Lower lobe of right lung (tissue), 2 donors: ENCODE results near the gene GNG2. TPM values are rescaled to one million over a fixed set of nuclear protein-coding genes. Genes with fewer than 3 reads are reported as not detected.

ENCODE experiments used
- ATAC-seq, 2 donors: fragments of 200-7000 bp; cut with Tn5 transposase; one replicate each; pipeline ENCODE4 v1.9.1; 2020 to 2022; ENCODE audit warnings: mild to moderate bottlenecking in 2 of 2, moderate library complexity in 2 of 2
- DNase-seq: peaks from one replicate; pipeline ENCODE4 v3.0.0-alpha.2; 2020
- H3K27ac ChIP-seq: fragments of 200-600 bp; one replicate; pipeline ENCODE4 v1.8.0; 2022
- H3K27me3 ChIP-seq: fragments of 200-600 bp; one replicate; pipeline ENCODE4 v1.8.0; 2022; ENCODE audit warnings: low read depth
- H3K36me3 ChIP-seq: fragments of 200-600 bp; one replicate; pipeline ENCODE4 v1.8.0; 2022; ENCODE audit warnings: mild to moderate bottlenecking
- H3K4me1 ChIP-seq: fragments of 200-600 bp; one replicate; pipeline ENCODE4 v1.8.0; 2022
- H3K4me3 ChIP-seq: fragments of 200-600 bp; one replicate; pipeline ENCODE4 v1.8.0; 2022; ENCODE audit warnings: mild to moderate bottlenecking
- H3K9me3 ChIP-seq: fragments of 200-600 bp; one replicate; pipeline ENCODE4 v1.8.0; 2022
- CTCF ChIP-seq: fragments of 200-600 bp; IDR thresholded peaks from one replicate; pipeline ENCODE4 v1.8.0; 2022; ENCODE audit warnings: antibody characterized with exemption, mild to moderate bottlenecking
- intact Hi-C: fragments of 100-400 bp; cut with DNase I; formaldehyde crosslinking; loops from one replicate; pipeline ENCODE4 v1.11.0; 2022
- long read RNA-seq: library from polyadenylated mRNA; unstranded; transcript quantifications from one replicate; pipeline ENCODE4 v2.0.0, GENCODE V29; 2021
- total RNA-seq: library from RNA; stranded (reverse); fragmentation: NEBNext Ultra II Directional; extraction: Animal tissue kit (Norgen Biotek cat#: 25700); gene quantifications from one replicate; pipeline ENCODE4 v1.2.1, GENCODE V29; 2021
- donor health status: DM: no; HTN: yes; CAD: no; lungs with severe emphysema.

Gene GNG2
- 23.8 TPM for total RNA-seq
- long read RNA-seq, transcript GNG2-213 (4 exons, 2,125 nt), result major isoform, 11 of 19 reads
- long read RNA-seq, partial matches to known transcripts, result 6 of 19 reads
- long read RNA-seq, other reads (novel, unspliced or antisense), result 2 of 19 reads

- Histone ChIP-seq H3K27me3 (no peaks in the 10 kb centered on the region), H3K4me1 (peaks cover 11% of the 10 kb centered on the region), H3K4me3 (peak within 1 kb of the TSS; percentile 56), H3K9me3 (no peaks in the 10 kb centered on the region), H3K36me3 (no peaks in the 10 kb centered on the region), H3K27ac (peak within 1 kb of the TSS; percentile 69)
- DNase-seq (peak; percentile 87), ATAC-seq (peak; percentile 95 to 96)
- TF ChIP-seq CTCF, result no peak
- intact Hi-C loops, result no loop called here
These were observed at the start of gene GNG2 for GRCh38 chr14:51860164-51860824. GNG2 (plus strand) TSS chr14:51860612; CDS start chr14:51950679, 90,067 bp downstream.

GRCh38 chr14:51811706-51812105 is 48.7 kb upstream of the GNG2 start:
- Histone ChIP-seq H3K9me3 (no peaks in the 10 kb centered on the region), H3K27me3 (no peaks in the 10 kb centered on the region), H3K36me3 (no peaks in the 10 kb centered on the region), H3K4me3 (no peak overlapping the region), H3K4me1 (no peaks in the 10 kb centered on the region), H3K27ac (no peak overlapping the region)
- intact Hi-C loops, result no loop called here
- no peak for ATAC-seq
- no peak for DNase-seq
- no peak for TF ChIP-seq CTCF

GRCh38 chr14:51816031-51816430 is 44.4 kb upstream of the GNG2 start:
- H3K9me3 ChIP-seq, result no peaks in the 10 kb centered on the region
- no peak overlapping the region for H3K4me3 ChIP-seq
- no peak for ATAC-seq
- intact Hi-C loops, result no loop called here
- H3K4me1 ChIP-seq, result no peaks in the 10 kb centered on the region
- no peak for DNase-seq
- no peaks in the 10 kb centered on the region for H3K27me3 ChIP-seq
- no peak overlapping the region for H3K27ac ChIP-seq
- TF ChIP-seq CTCF, result no peak
- no peaks in the 10 kb centered on the region for H3K36me3 ChIP-seq

GRCh38 chr14:51817326-51817725 is 43.1 kb upstream of the GNG2 start:
- no peak for TF ChIP-seq CTCF
- Histone ChIP-seq H3K27me3 (no peaks in the 10 kb centered on the region), H3K27ac (no peak overlapping the region), H3K4me3 (no peak overlapping the region), H3K4me1 (no peaks in the 10 kb centered on the region), H3K9me3 (no peaks in the 10 kb centered on the region), H3K36me3 (no peaks in the 10 kb centered on the region)
- ATAC-seq, result no peak
- DNase-seq, result no peak
- intact Hi-C loops, result no loop called here

- ATAC-seq (no peak), DNase-seq (no peak)
- Histone ChIP-seq H3K27me3 (no peaks in the 10 kb centered on the region), H3K36me3 (no peaks in the 10 kb centered on the region), H3K4me1 (no peaks in the 10 kb centered on the region), H3K9me3 (no peaks in the 10 kb centered on the region), H3K27ac (no peak overlapping the region), H3K4me3 (no peak overlapping the region)
- intact Hi-C loops, result no loop called here
- no peak for TF ChIP-seq CTCF
These were observed 41.5 kb upstream of the GNG2 start for GRCh38 chr14:51818748-51819380.
